Glutamatergic neuron (in vitro differentiated cells): ENCODE data around the gene MAGEA9. TPM values are rescaled to one million over a fixed set of nuclear protein-coding genes. Genes with fewer than 3 reads are reported as not detected.

ENCODE experiments used
- DNase-seq: peaks from one replicate; pipeline ENCODE4 v3.0.0; 2022
- H3K27ac Mint-ChIP-seq: one replicate; pipeline ENCODE4 v1.8.0; 2020; ENCODE audit warnings: mild to moderate bottlenecking, mixed read lengths, inconsistent platforms; ENCODE audit not compliant: unreplicated experiment
- H3K27me3 Mint-ChIP-seq: one replicate; pipeline ENCODE4 v1.8.0; 2020; ENCODE audit warnings: mild to moderate bottlenecking, moderate library complexity, mixed read lengths, inconsistent platforms; ENCODE audit not compliant: unreplicated experiment
- H3K36me3 Mint-ChIP-seq: one replicate; pipeline ENCODE4 v1.8.0; 2020; ENCODE audit warnings: mild to moderate bottlenecking, mixed read lengths, inconsistent platforms; ENCODE audit not compliant: unreplicated experiment
- H3K4me1 Mint-ChIP-seq: one replicate; pipeline ENCODE4 v1.8.0; 2020; ENCODE audit warnings: mild to moderate bottlenecking, low read depth, mixed read lengths, inconsistent platforms; ENCODE audit not compliant: unreplicated experiment
- H3K4me3 Mint-ChIP-seq: one replicate; pipeline ENCODE4 v1.8.0; 2020; ENCODE audit warnings: mild to moderate bottlenecking, mixed read lengths, inconsistent platforms; ENCODE audit not compliant: unreplicated experiment
- H3K9me3 Mint-ChIP-seq: one replicate; pipeline ENCODE4 v1.8.0; 2020; ENCODE audit warnings: mild to moderate bottlenecking, moderate library complexity, mixed read lengths, inconsistent platforms; ENCODE audit not compliant: unreplicated experiment
- total RNA-seq: library from RNA; stranded (reverse); fragmentation: NEBNext Ultra II Directional; extraction: Animal tissue kit (Norgen Biotek cat#: 25700); gene quantifications from one replicate; pipeline ENCODE4 v1.2.1, GENCODE V29; 2021; ENCODE audit not compliant: unreplicated experiment
- TF ChIP-seq, protein P1 (sequence below): fragments of 200-600 bp; sonication (generic); IDR thresholded peaks from one replicate; pipeline ENCODE4 v1.5.0; 2021; ENCODE audit not compliant: partially characterized antibody, unreplicated experiment

Gene MAGEA9
- total RNA-seq, 1 donor from 2014 or later: not detected

- H3K27ac Mint-ChIP-seq: no peak overlapping the region
- TF ChIP-seq, protein P1, sequence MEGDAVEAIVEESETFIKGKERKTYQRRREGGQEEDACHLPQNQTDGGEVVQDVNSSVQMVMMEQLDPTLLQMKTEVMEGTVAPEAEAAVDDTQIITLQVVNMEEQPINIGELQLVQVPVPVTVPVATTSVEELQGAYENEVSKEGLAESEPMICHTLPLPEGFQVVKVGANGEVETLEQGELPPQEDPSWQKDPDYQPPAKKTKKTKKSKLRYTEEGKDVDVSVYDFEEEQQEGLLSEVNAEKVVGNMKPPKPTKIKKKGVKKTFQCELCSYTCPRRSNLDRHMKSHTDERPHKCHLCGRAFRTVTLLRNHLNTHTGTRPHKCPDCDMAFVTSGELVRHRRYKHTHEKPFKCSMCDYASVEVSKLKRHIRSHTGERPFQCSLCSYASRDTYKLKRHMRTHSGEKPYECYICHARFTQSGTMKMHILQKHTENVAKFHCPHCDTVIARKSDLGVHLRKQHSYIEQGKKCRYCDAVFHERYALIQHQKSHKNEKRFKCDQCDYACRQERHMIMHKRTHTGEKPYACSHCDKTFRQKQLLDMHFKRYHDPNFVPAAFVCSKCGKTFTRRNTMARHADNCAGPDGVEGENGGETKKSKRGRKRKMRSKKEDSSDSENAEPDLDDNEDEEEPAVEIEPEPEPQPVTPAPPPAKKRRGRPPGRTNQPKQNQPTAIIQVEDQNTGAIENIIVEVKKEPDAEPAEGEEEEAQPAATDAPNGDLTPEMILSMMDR: no peak
- no peak overlapping the region for H3K4me3 Mint-ChIP-seq
- no peak for DNase-seq
- H3K27me3 Mint-ChIP-seq: peaks cover 1% of the 10 kb centered on the region
- H3K4me1 Mint-ChIP-seq: peaks cover 5% of the 10 kb centered on the region
- H3K36me3 Mint-ChIP-seq: no peaks in the 10 kb centered on the region
- H3K9me3 Mint-ChIP-seq: no peaks in the 10 kb centered on the region
Observed at GRCh38 chrX:149799095-149799714, 17.5 kb downstream of the MAGEA9 start.

DNA sequence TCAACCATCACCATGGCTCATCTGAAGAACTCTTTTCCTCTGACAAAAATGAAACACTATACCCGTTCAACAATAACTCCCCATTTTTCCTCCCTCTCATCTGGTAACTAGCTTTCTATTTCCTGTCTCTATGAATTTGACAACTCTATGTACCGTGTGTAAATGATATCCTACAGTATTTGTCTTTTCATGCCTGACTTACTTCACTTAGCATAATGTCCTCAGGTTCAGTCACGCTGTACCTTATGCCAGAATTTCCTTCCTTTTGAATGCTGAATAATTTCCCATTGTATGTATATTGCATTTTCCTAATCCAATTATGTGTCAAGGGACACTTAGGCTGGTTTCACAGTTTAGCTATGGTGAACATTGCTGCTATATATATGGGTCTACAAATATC, 18.2 kb downstream of the MAGEA9 start:
- peaks cover 1% of the 10 kb centered on the region for H3K27me3 Mint-ChIP-seq
- DNase-seq: no peak
- no peak overlapping the region for H3K4me3 Mint-ChIP-seq
- H3K36me3 Mint-ChIP-seq: no peaks in the 10 kb centered on the region
- H3K4me1 Mint-ChIP-seq: peaks cover 5% of the 10 kb centered on the region
- TF ChIP-seq, protein P1: no peak
- no peak overlapping the region for H3K27ac Mint-ChIP-seq
- H3K9me3 Mint-ChIP-seq: no peaks in the 10 kb centered on the region

GRCh38 chrX:149803458-149804062, 21.8 kb downstream of the MAGEA9 start:
- H3K4me1 Mint-ChIP-seq: peaks cover 5% of the 10 kb centered on the region
- no peaks in the 10 kb centered on the region for H3K9me3 Mint-ChIP-seq
- no peak for DNase-seq
- no peak overlapping the region for H3K4me3 Mint-ChIP-seq
- TF ChIP-seq, protein P1: no peak
- H3K27me3 Mint-ChIP-seq: peaks cover 6% of the 10 kb centered on the region
- no peak overlapping the region for H3K27ac Mint-ChIP-seq
- H3K36me3 Mint-ChIP-seq: no peaks in the 10 kb centered on the region

- Mint-ChIP-seq H3K9me3 (no peaks in the 10 kb centered on the region), H3K36me3 (no peaks in the 10 kb centered on the region), H3K4me3 (no peak overlapping the region), H3K4me1 (peaks cover 5% of the 10 kb centered on the region), H3K27ac (no peak overlapping the region), H3K27me3 (peaks cover 6% of the 10 kb centered on the region)
- DNase-seq: no peak
- TF ChIP-seq, protein P1: no peak
Observed at GRCh38 chrX:149804102-149804501, 22.4 kb downstream of the MAGEA9 start.

GRCh38 chrX:149807747-149808458, 26.2 kb downstream of the MAGEA9 start:
- Mint-ChIP-seq H3K27ac (no peak overlapping the region), H3K9me3 (peaks cover 2% of the 10 kb centered on the region), H3K4me3 (no peak overlapping the region), H3K27me3 (peaks cover 4% of the 10 kb centered on the region), H3K4me1 (peaks cover 3% of the 10 kb centered on the region), H3K36me3 (no peaks in the 10 kb centered on the region)
- TF ChIP-seq, protein P1: no peak
- DNase-seq: no peak
